HCT116 (cell line): Measurements from ENCODE around the gene HOXC12. TPM values are rescaled to one million over a fixed set of nuclear protein-coding genes. Genes with fewer than 3 reads are reported as not detected.

Experiments used
- ATAC-seq: fragments of 200-7000 bp; cut with Tn5 transposase; 2 replicates; pipeline ENCODE4 v1.9.1; 2020; ENCODE audit warnings: mild to moderate bottlenecking, moderate library complexity
- BruUV-seq: library from RNA; stranded (reverse); fragments of 400-500 nt; replicated peaks from 2 replicates; lab custom pipeline; 2021; lab: Mats Ljungman, UMichigan
- CTCF ChIA-PET: fragments of 300-600 bp; sonication (Branson Sonifier 250); formaldehyde crosslinking; loops from one replicate; lab custom pipeline; 2021; ENCODE audit warnings: antibody characterized with exemption; lab: Charles Lee
- POLR2A ChIA-PET: fragments of 300-600, 350-600 bp; sonication (Branson Sonifier 250); formaldehyde crosslinking; loops from one replicate; lab custom pipeline; 2021; ENCODE audit warnings: antibody characterized with exemption; lab: Charles Lee
- RAD21 ChIA-PET, 2 experiments: fragments of 300-600 bp; sonication (Branson Sonifier 250); formaldehyde crosslinking; loops; one replicate each; lab custom pipeline; 2023; ENCODE audit warnings: low total read pairs in 2 of 2; ENCODE audit not compliant: uncharacterized antibody in 2 of 2, unreplicated experiment in 2 of 2, low non-redundant PET in 1 of 2; lab: Charles Lee
- DNase-seq: peaks from one replicate; pipeline ENCODE4 v3.0.0-alpha.2; 2010; ENCODE audit warnings: low read depth, low spot score
- H2AFZ ChIP-seq: fragments of 200-600 bp; shearing (Covaris generic), sonication (generic); 2 replicates; pipeline ENCODE4 v1.6.1; 2017; ENCODE audit warnings: low read depth, mixed run types, mixed read lengths, antibody characterized with exemption, low read length; ENCODE audit not compliant: poor library complexity, severe bottlenecking
- H3K27ac ChIP-seq: 2 replicates; pipeline ENCODE4 v1.5.1; 2012; ENCODE audit warnings: low read depth, low read length
- H3K27me3 ChIP-seq: fragments of 200-600 bp; sonication (generic); 2 replicates; pipeline ENCODE4 v1.6.1; 2016; ENCODE audit warnings: mixed run types, low read length, mixed read lengths; ENCODE audit not compliant: insufficient read depth
- H3K36me3 ChIP-seq, 2 experiments: fragments of 200-500 bp in 1 of 2; fragments of 200-600 bp in 1 of 2; sonication (Bioruptor generic) in 1 of 2; sonication (generic) in 1 of 2; 2 replicates each; pipeline versions ENCODE4 v1.5.1 to v1.6.1; 2014 to 2016; ENCODE audit warnings: low read length in 2 of 2, inconsistent platforms in 1 of 2, mixed read lengths in 1 of 2, mixed run types in 1 of 2; ENCODE audit not compliant: insufficient read depth in 2 of 2, control insufficient read depth in 1 of 2
- H3K4me1 ChIP-seq, 2 experiments: fragments of 200-600 bp in 1 of 2; sonication (generic) in 1 of 2; 2 replicates each; pipeline versions ENCODE4 v1.5.1 to v1.6.1; 2012 to 2017; ENCODE audit warnings: low read length in 2 of 2, inconsistent platforms in 1 of 2, mild to moderate bottlenecking in 1 of 2, mixed read lengths in 1 of 2, mixed run types in 1 of 2, moderate library complexity in 1 of 2; ENCODE audit not compliant: insufficient read depth in 2 of 2, control insufficient read depth in 1 of 2
- H3K4me2 ChIP-seq: fragments of 200-600 bp; sonication (generic); 2 replicates; pipeline ENCODE4 v1.6.1; 2017; ENCODE audit warnings: mixed run types, low read length, mixed read lengths
- H3K4me3 ChIP-seq, 2 experiments: fragments of 200-600 bp in 1 of 2; sonication (generic) in 1 of 2; replicated peaks in 1 of 2; 2 replicates each; pipeline ENCODE4 v1.5.1; 2011 to 2016; ENCODE audit warnings: low read length in 2 of 2, control low read depth in 1 of 2, low read depth in 1 of 2, mild to moderate bottlenecking in 1 of 2, mixed read lengths in 1 of 2, mixed run types in 1 of 2
- H3K79me2 ChIP-seq: fragments of 200-600 bp; sonication (generic); 2 replicates; pipeline ENCODE4 v1.6.1; 2017; ENCODE audit warnings: mild to moderate bottlenecking, mixed run types, low read length, moderate library complexity, mixed read lengths; ENCODE audit not compliant: insufficient read depth
- H3K9ac ChIP-seq: fragments of 200-600 bp; sonication (generic); 2 replicates; pipeline ENCODE4 v1.6.1; 2016; ENCODE audit warnings: low read length, mixed read lengths
- H3K9me2 ChIP-seq: fragments of 200-600 bp; sonication (generic), shearing (Covaris generic); 2 replicates; pipeline ENCODE4 v1.6.1; 2017; ENCODE audit warnings: mixed run types, mild to moderate bottlenecking, moderate library complexity; ENCODE audit not compliant: insufficient read depth
- H3K9me3 ChIP-seq, 2 experiments: fragments of 200-500 bp in 1 of 2; fragments of 200-600 bp in 1 of 2; sonication (Bioruptor generic) in 1 of 2; sonication (generic) in 1 of 2; 2 replicates each; pipeline ENCODE4 v1.6.1; 2014 to 2017; ENCODE audit warnings: low read length in 2 of 2, mixed read lengths in 2 of 2, inconsistent platforms in 1 of 2, low read depth in 1 of 2, mild to moderate bottlenecking in 1 of 2, mixed run types in 1 of 2, moderate library complexity in 1 of 2; ENCODE audit not compliant: control insufficient read depth in 1 of 2, insufficient read depth in 1 of 2
- H4K20me1 ChIP-seq: fragments of 200-600 bp; sonication (generic), shearing (Covaris generic); 2 replicates; pipeline ENCODE4 v1.6.1; 2017; ENCODE audit warnings: mixed run types, mild to moderate bottlenecking, moderate library complexity; ENCODE audit not compliant: insufficient read depth
- CBX3 ChIP-seq: IDR thresholded peaks from 2 replicates; pipeline ENCODE4 v1.6.1; 2012; ENCODE audit warnings: low read depth
- ELF1 ChIP-seq: IDR thresholded peaks from 2 replicates; pipeline ENCODE4 v1.6.1; 2012; ENCODE audit warnings: low read depth, borderline replicate concordance
- EZH2phosphoT487 ChIP-seq: fragments of 200-600 bp; IDR thresholded peaks from 2 replicates; pipeline ENCODE4 v1.6.1; 2018; ENCODE audit warnings: antibody characterized with exemption, borderline replicate concordance
- POLR2A ChIP-seq: IDR thresholded peaks from 2 replicates; pipeline ENCODE4 v1.7.0; 2011; ENCODE audit warnings: borderline replicate concordance; ENCODE audit not compliant: insufficient read depth, insufficient read length; ENCODE audit errors: extremely low read depth
- POLR2AphosphoS5 ChIP-seq: IDR thresholded peaks from 2 replicates; pipeline ENCODE4 v1.6.1; 2011; ENCODE audit warnings: mild to moderate bottlenecking, low read depth, low read length, moderate library complexity
- SIN3A ChIP-seq: IDR thresholded peaks from 2 replicates; pipeline ENCODE4 v1.6.1; 2012; ENCODE audit warnings: low read depth
- SRF ChIP-seq: IDR thresholded peaks from 2 replicates; pipeline ENCODE4 v1.6.1; 2012; ENCODE audit warnings: low read depth
- TCF7L2 ChIP-seq: IDR thresholded peaks from 2 replicates; pipeline ENCODE4 v1.7.0; 2011; ENCODE audit warnings: borderline replicate concordance, inconsistent platforms; ENCODE audit not compliant: insufficient read depth, insufficient read length; ENCODE audit errors: extremely low read depth
- ZFX ChIP-seq: fragments of 450-650 bp; IDR thresholded peaks from 2 replicates; pipeline ENCODE4 v1.6.1; 2017
- intact Hi-C: fragments of 100-400 bp; cut with micrococcal nuclease; formaldehyde crosslinking; loops from 2 replicates; pipeline ENCODE4 v1.10.0; 2022
- total RNA-seq: library from RNA; stranded (reverse); gene quantifications from one replicate; pipeline ENCODE4 v1.2.1, GENCODE V29; 2021; ENCODE audit not compliant: unreplicated experiment
- TF ChIP-seq, protein P1 (sequence below): IDR thresholded peaks from 2 replicates; pipeline ENCODE4 v1.6.1; 2012
- TF ChIP-seq, protein P2 (sequence below): IDR thresholded peaks from 2 replicates; pipeline ENCODE4 v1.6.1; 2012; ENCODE audit warnings: low read depth
- TF ChIP-seq, protein P3 (sequence below), 3 experiments: fragments of 200-600 bp in 1 of 3; sonication (generic) in 1 of 3; IDR thresholded peaks in 2 of 3; conservative IDR thresholded peaks in 1 of 3; 2 replicates each; pipeline ENCODE4 v1.5.1; 2012 to 2017; ENCODE audit warnings: low read depth in 2 of 3, low read length in 2 of 3, antibody characterized with exemption in 1 of 3, borderline replicate concordance in 1 of 3, control low read depth in 1 of 3, mild to moderate bottlenecking in 1 of 3, mixed read lengths in 1 of 3, mixed run types in 1 of 3, moderate library complexity in 1 of 3; ENCODE audit not compliant: insufficient read depth in 1 of 3
- TF ChIP-seq, protein P4 (sequence below): IDR thresholded peaks from 2 replicates; pipeline ENCODE4 v1.6.1; 2011; ENCODE audit warnings: mild to moderate bottlenecking, low read length, moderate library complexity; ENCODE audit not compliant: insufficient replicate concordance; ENCODE audit errors: extremely low read depth

The HOXC12 gene
- total RNA-seq, 1 experiment from 2014 or later = not detected

DNA sequence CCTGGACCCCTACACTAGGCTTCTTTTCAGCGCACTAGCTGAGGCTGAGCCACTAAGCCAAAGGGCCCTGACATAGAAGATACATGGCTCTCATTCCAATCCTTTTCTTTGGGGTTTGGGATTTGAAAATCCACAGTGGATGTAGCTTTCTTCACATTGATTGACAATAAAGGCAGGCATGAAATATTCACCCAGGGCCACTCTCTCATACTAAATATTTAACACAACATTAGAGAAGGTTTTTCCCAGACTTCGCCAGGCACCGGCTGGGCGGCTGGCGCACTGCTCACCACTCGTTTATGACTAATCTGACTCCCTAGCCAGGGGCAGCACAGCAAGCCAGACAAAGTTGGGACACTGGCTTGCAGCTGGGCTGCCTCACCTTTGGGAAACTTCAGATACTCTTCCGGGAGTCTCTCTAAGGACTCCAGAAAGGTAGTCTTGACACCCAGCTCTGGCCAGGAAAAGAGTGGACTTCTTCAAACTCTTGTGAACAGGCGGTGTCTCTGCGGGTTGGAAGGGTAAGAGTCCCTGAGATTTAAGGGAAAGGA lies 17.5 kb downstream of the HOXC12 start:
- H4K20me1 ChIP-seq = no peaks in the 10 kb centered on the region
- H3K9me2 ChIP-seq = no peaks in the 10 kb centered on the region
- H3K9ac ChIP-seq = no peak overlapping the region
- ATAC-seq (no peak), DNase-seq (no peak)
- CTCF ChIA-PET = no interaction called here
- RAD21 ChIA-PET = no interaction called here
- no peak overlapping the region for H2AFZ ChIP-seq
- no peak overlapping the region for H3K4me3 ChIP-seq
- peaks cover 0 to 14% of the 10 kb centered on the region in 2 experiments; a peak in 2 of 4 replicates for H3K4me1 ChIP-seq
- intact Hi-C loops = no loop called here
- TF ChIP-seq POLR2A (no peak), TCF7L2 (no peak), CBX3 (no peak), POLR2AphosphoS5 (no peak), SIN3A (no peak), ZFX (no peak), EZH2phosphoT487 (no peak), ELF1 (no peak), SRF (no peak)
- TF ChIP-seq, protein P1, sequence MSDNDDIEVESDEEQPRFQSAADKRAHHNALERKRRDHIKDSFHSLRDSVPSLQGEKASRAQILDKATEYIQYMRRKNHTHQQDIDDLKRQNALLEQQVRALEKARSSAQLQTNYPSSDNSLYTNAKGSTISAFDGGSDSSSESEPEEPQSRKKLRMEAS = no peak
- TF ChIP-seq, protein P2, sequence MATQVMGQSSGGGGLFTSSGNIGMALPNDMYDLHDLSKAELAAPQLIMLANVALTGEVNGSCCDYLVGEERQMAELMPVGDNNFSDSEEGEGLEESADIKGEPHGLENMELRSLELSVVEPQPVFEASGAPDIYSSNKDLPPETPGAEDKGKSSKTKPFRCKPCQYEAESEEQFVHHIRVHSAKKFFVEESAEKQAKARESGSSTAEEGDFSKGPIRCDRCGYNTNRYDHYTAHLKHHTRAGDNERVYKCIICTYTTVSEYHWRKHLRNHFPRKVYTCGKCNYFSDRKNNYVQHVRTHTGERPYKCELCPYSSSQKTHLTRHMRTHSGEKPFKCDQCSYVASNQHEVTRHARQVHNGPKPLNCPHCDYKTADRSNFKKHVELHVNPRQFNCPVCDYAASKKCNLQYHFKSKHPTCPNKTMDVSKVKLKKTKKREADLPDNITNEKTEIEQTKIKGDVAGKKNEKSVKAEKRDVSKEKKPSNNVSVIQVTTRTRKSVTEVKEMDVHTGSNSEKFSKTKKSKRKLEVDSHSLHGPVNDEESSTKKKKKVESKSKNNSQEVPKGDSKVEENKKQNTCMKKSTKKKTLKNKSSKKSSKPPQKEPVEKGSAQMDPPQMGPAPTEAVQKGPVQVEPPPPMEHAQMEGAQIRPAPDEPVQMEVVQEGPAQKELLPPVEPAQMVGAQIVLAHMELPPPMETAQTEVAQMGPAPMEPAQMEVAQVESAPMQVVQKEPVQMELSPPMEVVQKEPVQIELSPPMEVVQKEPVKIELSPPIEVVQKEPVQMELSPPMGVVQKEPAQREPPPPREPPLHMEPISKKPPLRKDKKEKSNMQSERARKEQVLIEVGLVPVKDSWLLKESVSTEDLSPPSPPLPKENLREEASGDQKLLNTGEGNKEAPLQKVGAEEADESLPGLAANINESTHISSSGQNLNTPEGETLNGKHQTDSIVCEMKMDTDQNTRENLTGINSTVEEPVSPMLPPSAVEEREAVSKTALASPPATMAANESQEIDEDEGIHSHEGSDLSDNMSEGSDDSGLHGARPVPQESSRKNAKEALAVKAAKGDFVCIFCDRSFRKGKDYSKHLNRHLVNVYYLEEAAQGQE = no peak
- TF ChIP-seq, protein P3, sequence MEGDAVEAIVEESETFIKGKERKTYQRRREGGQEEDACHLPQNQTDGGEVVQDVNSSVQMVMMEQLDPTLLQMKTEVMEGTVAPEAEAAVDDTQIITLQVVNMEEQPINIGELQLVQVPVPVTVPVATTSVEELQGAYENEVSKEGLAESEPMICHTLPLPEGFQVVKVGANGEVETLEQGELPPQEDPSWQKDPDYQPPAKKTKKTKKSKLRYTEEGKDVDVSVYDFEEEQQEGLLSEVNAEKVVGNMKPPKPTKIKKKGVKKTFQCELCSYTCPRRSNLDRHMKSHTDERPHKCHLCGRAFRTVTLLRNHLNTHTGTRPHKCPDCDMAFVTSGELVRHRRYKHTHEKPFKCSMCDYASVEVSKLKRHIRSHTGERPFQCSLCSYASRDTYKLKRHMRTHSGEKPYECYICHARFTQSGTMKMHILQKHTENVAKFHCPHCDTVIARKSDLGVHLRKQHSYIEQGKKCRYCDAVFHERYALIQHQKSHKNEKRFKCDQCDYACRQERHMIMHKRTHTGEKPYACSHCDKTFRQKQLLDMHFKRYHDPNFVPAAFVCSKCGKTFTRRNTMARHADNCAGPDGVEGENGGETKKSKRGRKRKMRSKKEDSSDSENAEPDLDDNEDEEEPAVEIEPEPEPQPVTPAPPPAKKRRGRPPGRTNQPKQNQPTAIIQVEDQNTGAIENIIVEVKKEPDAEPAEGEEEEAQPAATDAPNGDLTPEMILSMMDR (IDR thresholded peaks at IDR 0.05 in 2 of 3, conservative IDR thresholded peaks at IDR 0.05 in 1 of 3; ENCODE audit: borderline replicate concordance in 1 of 3, insufficient read depth in 1 of 3, low read depth in 2 of 3, low read length in 2 of 3) = no peak
- TF ChIP-seq, protein P4, sequence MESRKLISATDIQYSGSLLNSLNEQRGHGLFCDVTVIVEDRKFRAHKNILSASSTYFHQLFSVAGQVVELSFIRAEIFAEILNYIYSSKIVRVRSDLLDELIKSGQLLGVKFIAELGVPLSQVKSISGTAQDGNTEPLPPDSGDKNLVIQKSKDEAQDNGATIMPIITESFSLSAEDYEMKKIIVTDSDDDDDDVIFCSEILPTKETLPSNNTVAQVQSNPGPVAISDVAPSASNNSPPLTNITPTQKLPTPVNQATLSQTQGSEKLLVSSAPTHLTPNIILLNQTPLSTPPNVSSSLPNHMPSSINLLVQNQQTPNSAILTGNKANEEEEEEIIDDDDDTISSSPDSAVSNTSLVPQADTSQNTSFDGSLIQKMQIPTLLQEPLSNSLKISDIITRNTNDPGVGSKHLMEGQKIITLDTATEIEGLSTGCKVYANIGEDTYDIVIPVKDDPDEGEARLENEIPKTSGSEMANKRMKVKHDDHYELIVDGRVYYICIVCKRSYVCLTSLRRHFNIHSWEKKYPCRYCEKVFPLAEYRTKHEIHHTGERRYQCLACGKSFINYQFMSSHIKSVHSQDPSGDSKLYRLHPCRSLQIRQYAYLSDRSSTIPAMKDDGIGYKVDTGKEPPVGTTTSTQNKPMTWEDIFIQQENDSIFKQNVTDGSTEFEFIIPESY = no peak
- TF ChIP-seq, all 23 proteins: peak for 0
- H3K27ac ChIP-seq = no peak overlapping the region
- H3K36me3 ChIP-seq = no peaks in the 10 kb centered on the region
- POLR2A ChIA-PET = no interaction called here
- peaks cover 4% of the 10 kb centered on the region; the same call in 1 of the 2 replicates for H3K27me3 ChIP-seq
- no peaks in the 10 kb centered on the region for H3K79me2 ChIP-seq
- no TSS peak for BruUV-seq
- no peaks in the 10 kb centered on the region for H3K9me3 ChIP-seq
- no peak overlapping the region for H3K4me2 ChIP-seq
